GM12801 (cell line): ENCODE measurements around the gene KCNC4.

Experiments
- CTCF ChIP-seq: IDR thresholded peaks from one replicate; pipeline ENCODE4 v1.5.1; 2011; ENCODE audit warnings: control low read depth; ENCODE audit not compliant: insufficient read length; ENCODE audit errors: extremely low read depth

The KCNC4 gene

DNA sequence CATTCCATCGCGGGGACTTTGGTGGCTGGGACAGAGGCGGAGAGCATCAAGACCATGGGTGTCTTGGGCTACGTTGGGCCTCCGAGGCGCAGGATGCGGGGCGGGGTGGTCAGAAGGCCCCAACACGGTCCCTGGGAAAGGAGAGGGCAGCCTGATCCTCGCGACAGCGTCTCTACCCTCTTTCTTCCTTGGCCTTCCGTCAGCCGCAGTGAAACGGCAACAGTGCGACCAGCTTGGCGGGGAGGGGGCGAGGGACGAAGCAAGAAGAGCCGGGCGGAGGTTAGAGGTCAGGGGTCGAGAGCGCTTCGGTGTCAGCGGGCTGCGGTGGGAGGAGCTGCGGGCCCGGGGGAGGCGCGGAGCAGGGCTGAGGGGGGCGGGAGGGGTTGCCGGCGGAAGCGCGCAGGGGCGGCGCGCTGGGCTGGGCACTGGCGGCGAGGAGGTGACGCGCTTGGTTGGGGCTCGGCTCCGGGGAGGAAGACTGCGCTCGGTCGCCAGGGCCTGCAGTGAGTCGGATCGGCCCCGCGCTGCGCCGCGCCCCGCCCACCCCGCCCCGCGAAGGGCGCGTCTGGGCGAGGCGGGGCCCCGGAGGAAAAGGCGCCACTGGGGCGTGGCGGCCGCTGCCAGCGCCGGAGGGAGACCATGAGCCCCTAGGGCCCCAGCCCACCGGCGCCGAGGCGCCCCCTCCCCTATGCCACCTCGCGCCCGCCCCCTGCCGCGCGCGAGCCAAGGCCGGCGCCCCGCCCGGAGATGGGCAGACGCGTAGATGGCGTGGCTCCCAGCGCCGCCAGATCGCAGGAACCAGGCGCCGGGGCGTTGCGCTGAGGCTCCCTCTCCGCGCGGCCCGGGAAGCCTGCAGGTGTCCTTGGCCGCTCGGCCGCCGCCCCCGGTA lies at the start of gene KCNC4:
Gene KCNC4, plus strand, starts transcription at position 600 of the 889 bp plus-strand sequence. CDS start 1,186 bp downstream, outside the sequence.
- no peak for TF ChIP-seq CTCF

DNA sequence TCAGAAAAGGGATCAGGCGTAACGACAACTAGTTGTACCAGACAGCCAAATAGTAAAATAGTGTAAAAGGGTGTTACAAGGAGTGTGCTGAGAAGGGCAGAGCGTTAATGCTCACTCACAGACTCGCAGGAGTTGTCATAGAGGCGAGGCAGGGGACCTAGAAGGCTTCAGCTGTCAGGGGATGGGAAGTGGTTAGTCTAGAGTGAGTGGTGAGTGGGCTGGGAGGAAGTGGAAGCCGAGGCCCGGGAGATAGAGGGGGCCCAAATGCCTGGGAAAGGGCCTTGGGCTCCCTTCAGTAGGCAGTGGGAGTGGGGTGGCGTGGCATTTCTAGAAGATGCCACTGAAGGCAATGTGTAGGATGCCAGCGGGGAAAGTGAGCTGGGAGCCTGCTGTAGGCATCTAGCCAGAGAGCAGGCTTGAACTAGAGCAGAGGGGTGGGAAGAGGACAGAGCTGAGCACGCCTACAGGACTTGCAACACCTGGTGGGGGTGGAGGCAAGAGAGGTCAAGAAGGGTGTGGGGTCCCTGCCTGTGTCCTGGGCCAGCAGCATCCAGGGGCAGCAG lies 49.5 kb upstream of the KCNC4 start:
- TF ChIP-seq CTCF, result no peak

DNA sequence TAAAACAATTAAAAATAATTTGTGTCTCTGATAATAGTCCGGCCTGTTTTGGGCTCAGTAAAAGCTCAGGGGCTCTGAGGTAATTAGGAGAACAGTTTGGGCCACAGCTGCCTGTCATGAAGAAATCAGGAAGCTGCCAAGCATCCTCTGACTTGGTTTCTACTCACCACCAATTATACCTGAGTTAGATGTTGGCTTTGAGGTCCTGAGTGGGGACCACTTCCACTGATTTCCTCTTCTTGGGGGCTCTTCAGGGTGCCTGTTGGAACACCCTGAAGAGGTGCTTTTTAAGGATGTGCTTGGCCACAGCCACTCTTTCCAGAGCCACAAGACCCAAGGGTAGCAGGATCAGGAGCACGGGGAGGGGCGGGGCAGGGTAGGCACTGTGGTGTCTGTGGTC lies 48.9 kb upstream of the KCNC4 start:
- TF ChIP-seq CTCF, result no peak

DNA sequence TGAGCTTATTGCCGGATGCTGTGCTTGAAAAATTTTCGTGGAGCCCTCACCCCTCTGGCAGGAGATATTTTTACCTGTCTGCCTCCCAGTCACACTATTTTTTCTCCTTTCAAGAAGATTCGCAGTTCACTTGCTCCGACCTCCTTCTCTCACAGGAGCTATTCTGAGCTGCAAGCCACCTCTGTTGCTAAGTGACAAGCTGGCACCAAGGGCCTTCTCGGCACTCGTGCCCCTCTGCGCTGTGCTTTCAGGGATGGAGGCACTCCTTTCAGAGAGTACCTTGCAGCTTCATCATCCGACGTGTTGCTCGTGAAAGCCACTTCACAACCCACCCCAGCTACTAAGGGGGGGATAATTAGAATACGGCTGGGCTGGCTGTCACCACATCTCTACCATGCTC lies 48.3 kb upstream of the KCNC4 start:
- no peak for TF ChIP-seq CTCF

GRCh38 chr1:110163591-110163990 lies 46.5 kb upstream of the KCNC4 start:
- no peak for TF ChIP-seq CTCF

DNA sequence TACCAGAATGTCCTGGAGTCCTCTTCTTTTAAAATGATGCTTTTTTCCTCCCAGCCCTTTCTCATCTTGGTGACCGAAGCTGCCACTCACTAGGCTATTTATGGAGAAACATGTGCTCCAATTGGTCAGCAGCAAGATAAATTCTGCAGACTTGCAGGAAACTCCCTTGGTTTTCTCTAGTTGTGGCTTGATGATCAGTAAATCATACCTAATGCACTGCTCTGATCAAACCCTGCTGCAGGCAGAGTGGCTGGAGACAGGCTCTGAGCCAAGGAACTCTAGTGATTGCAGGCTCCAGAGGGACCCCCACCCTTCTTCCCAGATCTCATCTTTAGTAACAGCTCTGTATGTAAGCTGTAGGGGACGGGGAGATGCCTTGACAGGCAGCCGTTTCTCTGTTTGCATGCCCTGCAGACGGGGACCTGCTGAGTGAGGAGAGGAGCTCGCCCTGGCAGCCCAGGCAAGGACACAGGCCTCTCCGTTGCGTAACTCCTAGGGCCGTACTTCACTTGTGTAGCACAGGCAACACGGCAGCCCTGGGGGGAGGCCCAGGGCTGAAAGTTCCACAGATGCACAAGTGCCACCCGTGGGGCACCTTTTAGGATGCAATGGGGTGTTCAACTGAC lies 45.3 kb upstream of the KCNC4 start:
- TF ChIP-seq CTCF, result no peak

- TF ChIP-seq CTCF, result no peak
Measured at GRCh38 chr1:110165761-110166231, 44.3 kb upstream of the KCNC4 start.
